Measurements from ENCODE around the gene ADAMTS9.

DNA sequence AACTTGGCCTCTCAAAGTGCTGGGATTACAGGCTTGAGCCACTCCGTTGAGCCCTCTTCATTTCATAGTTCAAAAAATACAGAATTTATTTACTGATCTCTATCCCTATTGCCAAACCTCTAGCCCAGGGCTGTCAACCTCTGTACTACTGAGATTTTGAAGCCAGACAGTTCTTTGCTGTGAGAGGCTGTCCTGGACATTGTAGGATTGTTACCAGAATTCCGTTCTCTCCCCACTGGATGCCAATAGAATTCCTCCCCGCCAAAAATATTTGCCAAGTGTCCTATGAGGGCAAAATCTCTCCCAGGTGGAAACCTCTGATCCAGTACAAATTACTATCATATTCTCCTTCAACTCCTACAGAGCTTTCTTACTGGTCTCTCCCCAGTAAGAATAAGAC is 29.6 kb upstream of the ADAMTS9 start:
- TF ChIP-seq, protein P1, sequence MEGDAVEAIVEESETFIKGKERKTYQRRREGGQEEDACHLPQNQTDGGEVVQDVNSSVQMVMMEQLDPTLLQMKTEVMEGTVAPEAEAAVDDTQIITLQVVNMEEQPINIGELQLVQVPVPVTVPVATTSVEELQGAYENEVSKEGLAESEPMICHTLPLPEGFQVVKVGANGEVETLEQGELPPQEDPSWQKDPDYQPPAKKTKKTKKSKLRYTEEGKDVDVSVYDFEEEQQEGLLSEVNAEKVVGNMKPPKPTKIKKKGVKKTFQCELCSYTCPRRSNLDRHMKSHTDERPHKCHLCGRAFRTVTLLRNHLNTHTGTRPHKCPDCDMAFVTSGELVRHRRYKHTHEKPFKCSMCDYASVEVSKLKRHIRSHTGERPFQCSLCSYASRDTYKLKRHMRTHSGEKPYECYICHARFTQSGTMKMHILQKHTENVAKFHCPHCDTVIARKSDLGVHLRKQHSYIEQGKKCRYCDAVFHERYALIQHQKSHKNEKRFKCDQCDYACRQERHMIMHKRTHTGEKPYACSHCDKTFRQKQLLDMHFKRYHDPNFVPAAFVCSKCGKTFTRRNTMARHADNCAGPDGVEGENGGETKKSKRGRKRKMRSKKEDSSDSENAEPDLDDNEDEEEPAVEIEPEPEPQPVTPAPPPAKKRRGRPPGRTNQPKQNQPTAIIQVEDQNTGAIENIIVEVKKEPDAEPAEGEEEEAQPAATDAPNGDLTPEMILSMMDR (IDR thresholded peaks at IDR 0.05), result no peak
- TF ChIP-seq POLR2A (IDR thresholded peaks at IDR 0.05), result no peak

Data from heart left ventricle (tissue), 13 donors.